Glutamatergic neuron (in vitro differentiated cells): ENCODE measurements around the gene PYGB. TPM values are rescaled to one million over a fixed set of nuclear protein-coding genes. Genes with fewer than 3 reads are reported as not detected.

Experiments used
- DNase-seq: peaks from one replicate; pipeline ENCODE4 v3.0.0; 2022
- H3K27ac Mint-ChIP-seq: one replicate; pipeline ENCODE4 v1.8.0; 2020; ENCODE audit warnings: mild to moderate bottlenecking, mixed read lengths, inconsistent platforms; ENCODE audit not compliant: unreplicated experiment
- H3K27me3 Mint-ChIP-seq: one replicate; pipeline ENCODE4 v1.8.0; 2020; ENCODE audit warnings: mild to moderate bottlenecking, moderate library complexity, mixed read lengths, inconsistent platforms; ENCODE audit not compliant: unreplicated experiment
- H3K36me3 Mint-ChIP-seq: one replicate; pipeline ENCODE4 v1.8.0; 2020; ENCODE audit warnings: mild to moderate bottlenecking, mixed read lengths, inconsistent platforms; ENCODE audit not compliant: unreplicated experiment
- H3K4me1 Mint-ChIP-seq: one replicate; pipeline ENCODE4 v1.8.0; 2020; ENCODE audit warnings: mild to moderate bottlenecking, low read depth, mixed read lengths, inconsistent platforms; ENCODE audit not compliant: unreplicated experiment
- H3K4me3 Mint-ChIP-seq: one replicate; pipeline ENCODE4 v1.8.0; 2020; ENCODE audit warnings: mild to moderate bottlenecking, mixed read lengths, inconsistent platforms; ENCODE audit not compliant: unreplicated experiment
- H3K9me3 Mint-ChIP-seq: one replicate; pipeline ENCODE4 v1.8.0; 2020; ENCODE audit warnings: mild to moderate bottlenecking, moderate library complexity, mixed read lengths, inconsistent platforms; ENCODE audit not compliant: unreplicated experiment
- CTCF ChIP-seq: fragments of 200-600 bp; sonication (generic); IDR thresholded peaks from one replicate; pipeline ENCODE4 v1.5.0; 2021; ENCODE audit not compliant: partially characterized antibody, unreplicated experiment
- total RNA-seq: library from RNA; stranded (reverse); fragmentation: NEBNext Ultra II Directional; extraction: Animal tissue kit (Norgen Biotek cat#: 25700); gene quantifications from one replicate; pipeline ENCODE4 v1.2.1, GENCODE V29; 2021; ENCODE audit not compliant: unreplicated experiment

The PYGB gene
- total RNA-seq, 1 donor from 2014 or later = 295 TPM

- H3K36me3 Mint-ChIP-seq = no peaks in the 10 kb centered on the region
- peaks cover 7% of the 10 kb centered on the region for H3K4me1 Mint-ChIP-seq
Observed at GRCh38 chr20:25215521-25215920, 32.4 kb upstream of the PYGB start.

GRCh38 chr20:25216199-25216945 is 31.5 kb upstream of the PYGB start:
- no peak overlapping the region for H3K27ac Mint-ChIP-seq
- H3K4me1 Mint-ChIP-seq = peaks cover 9% of the 10 kb centered on the region
- peaks cover 12% of the 10 kb centered on the region for H3K27me3 Mint-ChIP-seq
- H3K4me3 Mint-ChIP-seq = no peak overlapping the region
- TF ChIP-seq CTCF = no peak
- peaks cover 13% of the 10 kb centered on the region for H3K9me3 Mint-ChIP-seq
- H3K36me3 Mint-ChIP-seq = no peaks in the 10 kb centered on the region
- no peak for DNase-seq

More at GRCh38 chr20:25215521-25215920, 32.4 kb upstream of the PYGB start:
- Mint-ChIP-seq H3K9me3 (peaks cover 10% of the 10 kb centered on the region), H3K27ac (no peak overlapping the region), H3K27me3 (peaks cover 12% of the 10 kb centered on the region), H3K4me3 (no peak overlapping the region)
- no peak for DNase-seq
- no peak for TF ChIP-seq CTCF

GRCh38 chr20:25217161-25218108 is 30.4 kb upstream of the PYGB start:
- H3K4me3 Mint-ChIP-seq = no peak overlapping the region
- H3K9me3 Mint-ChIP-seq = peaks cover 18% of the 10 kb centered on the region
- H3K36me3 Mint-ChIP-seq = no peaks in the 10 kb centered on the region
- DNase-seq = no peak
- no peak overlapping the region for H3K27ac Mint-ChIP-seq
- peaks cover 12% of the 10 kb centered on the region for H3K4me1 Mint-ChIP-seq
- no peak for TF ChIP-seq CTCF
- H3K27me3 Mint-ChIP-seq = peaks cover 17% of the 10 kb centered on the region

- no peaks in the 10 kb centered on the region for H3K36me3 Mint-ChIP-seq
- TF ChIP-seq CTCF = no peak
- DNase-seq = no peak
- no peak overlapping the region for H3K27ac Mint-ChIP-seq
- H3K27me3 Mint-ChIP-seq = peaks cover 16% of the 10 kb centered on the region
- H3K4me1 Mint-ChIP-seq = peaks cover 13% of the 10 kb centered on the region
- H3K4me3 Mint-ChIP-seq = no peak overlapping the region
- H3K9me3 Mint-ChIP-seq = peaks cover 18% of the 10 kb centered on the region
Observed at GRCh38 chr20:25218109-25218486, 29.8 kb upstream of the PYGB start.

- H3K27me3 Mint-ChIP-seq = peaks cover 17% of the 10 kb centered on the region
- TF ChIP-seq CTCF = no peak
- no peaks in the 10 kb centered on the region for H3K36me3 Mint-ChIP-seq
- peaks cover 18% of the 10 kb centered on the region for H3K9me3 Mint-ChIP-seq
- no peak for DNase-seq
- H3K27ac Mint-ChIP-seq = no peak overlapping the region
- H3K4me1 Mint-ChIP-seq = peaks cover 17% of the 10 kb centered on the region
- H3K4me3 Mint-ChIP-seq = no peak overlapping the region
Observed at GRCh38 chr20:25218492-25218891, 29.4 kb upstream of the PYGB start.
